ENCODE results near the gene PLCD1. TPM values are rescaled to one million over a fixed set of nuclear protein-coding genes. Genes with fewer than 3 reads are reported as not detected.
A peak's percentile ranks its signal among the peaks of the same experiment; 100 is the strongest.

Gene PLCD1
- polyA plus RNA-seq, 1 of the 3 experiments (the other 2 are of a cell fraction): 20.2 TPM

DNA sequence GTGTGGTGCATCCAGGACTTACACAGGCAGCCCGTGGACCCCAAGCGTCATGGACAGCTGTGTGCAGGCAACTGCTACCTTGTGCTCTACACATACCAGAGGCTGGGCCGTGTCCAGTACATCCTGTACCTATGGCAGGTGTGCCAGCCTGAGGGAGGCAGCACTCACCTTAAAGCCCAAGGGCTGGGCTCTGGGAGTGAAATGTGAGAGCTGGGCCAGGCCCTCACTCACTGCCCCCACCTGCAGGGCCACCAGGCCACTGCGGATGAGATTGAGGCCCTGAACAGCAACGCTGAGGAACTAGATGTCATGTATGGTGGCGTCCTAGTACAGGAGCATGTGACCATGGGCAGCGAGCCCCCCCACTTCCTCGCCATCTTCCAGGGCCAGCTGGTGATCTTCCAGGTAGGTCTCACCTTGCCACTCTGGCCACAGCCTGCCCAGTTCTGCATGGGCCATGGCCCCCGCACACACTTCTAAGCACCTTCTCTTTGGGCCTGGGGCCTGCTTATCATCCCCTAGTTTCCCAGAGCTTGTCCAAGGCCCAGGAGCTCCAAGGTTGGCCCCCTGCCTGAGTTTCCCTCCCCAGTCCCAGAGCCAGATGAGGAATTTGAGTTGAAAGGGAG lies 27.9 kb downstream of the PLCD1 start:
- POLR2A ChIA-PET: no interaction called here
- Histone ChIP-seq H3K9me3 (no peaks in the 10 kb centered on the region), H3K4me2 (no peak overlapping the region), H3K27me3 (ENCODE audit: insufficient read depth) (no peaks in the 10 kb centered on the region), H2AFZ (ENCODE audit: low read depth) (no peak overlapping the region), H3K4me1 (ENCODE audit: control insufficient read depth in 1 of 2, insufficient read depth in 2 of 2, low read depth in 1 of 2, low read length in 1 of 2) (peaks cover 5 to 11% of the 10 kb centered on the region in 2 experiments; a peak in 2 of 4 replicates), H3K9me2 (no peaks in the 10 kb centered on the region), H3K4me3 (ENCODE audit: low read depth in 2 of 2, low read length in 1 of 2) (no peak overlapping the region), H3K79me2 (ENCODE audit: insufficient read depth) (no peaks in the 10 kb centered on the region), H3K27ac (ENCODE audit: low read depth in 2 of 2, low read length in 1 of 2) (no peak overlapping the region), H3F3A (replicated peaks; ENCODE audit: insufficient read depth) (no peaks in the 10 kb centered on the region), H3K36me3 (replicated peaks in 1 of 2; ENCODE audit: control insufficient read depth in 1 of 2, insufficient read depth in 2 of 2, low read length in 1 of 2) (peaks cover 0 to 11% of the 10 kb centered on the region in 2 experiments), H3K9ac (no peak overlapping the region), H4K20me1 (ENCODE audit: insufficient read depth) (no peaks in the 10 kb centered on the region)
- CTCF ChIA-PET: interaction anchor here (0.9 to 5.4 kb wide), 8 partner anchors 18 to 478 kb away, joined by 3 to 77 read pairs (median 5); no protein-coding TSS in a partner anchor
- 100% methylated on average over 3 of the region's 9 CpGs for WGBS (ENCODE audit: low lambda C conversion rate)
- no peak for DNase-seq
- TF ChIP-seq, protein P1, sequence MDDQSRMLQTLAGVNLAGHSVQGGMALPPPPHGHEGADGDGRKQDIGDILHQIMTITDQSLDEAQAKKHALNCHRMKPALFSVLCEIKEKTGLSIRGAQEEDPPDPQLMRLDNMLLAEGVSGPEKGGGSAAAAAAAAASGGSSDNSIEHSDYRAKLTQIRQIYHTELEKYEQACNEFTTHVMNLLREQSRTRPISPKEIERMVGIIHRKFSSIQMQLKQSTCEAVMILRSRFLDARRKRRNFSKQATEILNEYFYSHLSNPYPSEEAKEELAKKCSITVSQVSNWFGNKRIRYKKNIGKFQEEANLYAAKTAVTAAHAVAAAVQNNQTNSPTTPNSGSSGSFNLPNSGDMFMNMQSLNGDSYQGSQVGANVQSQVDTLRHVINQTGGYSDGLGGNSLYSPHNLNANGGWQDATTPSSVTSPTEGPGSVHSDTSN (IDR thresholded peaks at IDR 0.05): no peak
- TF ChIP-seq, protein P2, sequence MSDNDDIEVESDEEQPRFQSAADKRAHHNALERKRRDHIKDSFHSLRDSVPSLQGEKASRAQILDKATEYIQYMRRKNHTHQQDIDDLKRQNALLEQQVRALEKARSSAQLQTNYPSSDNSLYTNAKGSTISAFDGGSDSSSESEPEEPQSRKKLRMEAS (IDR thresholded peaks at IDR 0.05; ENCODE audit: low read depth): no peak
- TF ChIP-seq, protein P3, sequence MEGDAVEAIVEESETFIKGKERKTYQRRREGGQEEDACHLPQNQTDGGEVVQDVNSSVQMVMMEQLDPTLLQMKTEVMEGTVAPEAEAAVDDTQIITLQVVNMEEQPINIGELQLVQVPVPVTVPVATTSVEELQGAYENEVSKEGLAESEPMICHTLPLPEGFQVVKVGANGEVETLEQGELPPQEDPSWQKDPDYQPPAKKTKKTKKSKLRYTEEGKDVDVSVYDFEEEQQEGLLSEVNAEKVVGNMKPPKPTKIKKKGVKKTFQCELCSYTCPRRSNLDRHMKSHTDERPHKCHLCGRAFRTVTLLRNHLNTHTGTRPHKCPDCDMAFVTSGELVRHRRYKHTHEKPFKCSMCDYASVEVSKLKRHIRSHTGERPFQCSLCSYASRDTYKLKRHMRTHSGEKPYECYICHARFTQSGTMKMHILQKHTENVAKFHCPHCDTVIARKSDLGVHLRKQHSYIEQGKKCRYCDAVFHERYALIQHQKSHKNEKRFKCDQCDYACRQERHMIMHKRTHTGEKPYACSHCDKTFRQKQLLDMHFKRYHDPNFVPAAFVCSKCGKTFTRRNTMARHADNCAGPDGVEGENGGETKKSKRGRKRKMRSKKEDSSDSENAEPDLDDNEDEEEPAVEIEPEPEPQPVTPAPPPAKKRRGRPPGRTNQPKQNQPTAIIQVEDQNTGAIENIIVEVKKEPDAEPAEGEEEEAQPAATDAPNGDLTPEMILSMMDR (IDR thresholded peaks at IDR 0.05): peak; percentile 22
- no peak for TF ChIP-seq FOXJ3 (CRISPR knock-in tag; IDR thresholded peaks at IDR 0.05)
- TF ChIP-seq RAD21 (IDR thresholded peaks at IDR 0.05; ENCODE audit: low read length): peak; percentile 10; the same call in 1 of the 2 replicates

DNA sequence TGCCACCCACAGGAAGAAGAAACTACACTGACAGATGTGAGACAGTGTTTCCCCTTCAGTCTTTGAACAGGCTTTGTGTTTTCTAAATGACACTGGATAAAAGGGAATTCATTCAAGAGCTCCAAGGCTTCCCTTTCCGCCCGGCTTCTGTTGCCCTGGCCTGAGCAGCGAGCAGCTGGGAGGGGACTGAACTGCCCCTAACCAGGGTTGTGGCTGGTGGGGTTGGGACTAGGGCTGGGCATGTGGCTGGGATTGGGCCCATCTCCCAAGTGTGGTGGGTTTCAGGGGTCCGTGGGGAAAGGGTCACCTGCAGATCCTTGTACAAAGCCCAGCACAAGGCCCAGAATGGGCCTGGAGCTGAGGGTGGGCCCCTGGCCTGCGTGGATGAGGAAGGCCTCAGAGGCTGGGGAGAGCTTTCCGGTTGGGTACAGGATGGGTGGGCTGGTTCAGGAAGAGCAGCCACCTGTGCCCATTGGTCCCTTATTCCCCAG lies 28.4 kb downstream of the PLCD1 start:
- ChIA-PET POLR2A (no interaction called here), CTCF (interaction anchor here (0.9 to 5.4 kb wide), 7 partner anchors 19 to 478 kb away, joined by 3 to 77 read pairs (median 5); no protein-coding TSS in a partner anchor)
- peaks cover 0 to 6% of the 10 kb centered on the region in 2 experiments for H3K36me3 ChIP-seq (replicated peaks in 1 of 2; ENCODE audit: control insufficient read depth in 1 of 2, insufficient read depth in 2 of 2, low read length in 1 of 2)

More for the DNA sequence above, 28.4 kb downstream of the PLCD1 start:
- H3K4me2 ChIP-seq: no peak overlapping the region
- H3F3A ChIP-seq (replicated peaks; ENCODE audit: insufficient read depth): no peaks in the 10 kb centered on the region
- no peak overlapping the region for H2AFZ ChIP-seq (ENCODE audit: low read depth)
- TF ChIP-seq, protein P4, sequence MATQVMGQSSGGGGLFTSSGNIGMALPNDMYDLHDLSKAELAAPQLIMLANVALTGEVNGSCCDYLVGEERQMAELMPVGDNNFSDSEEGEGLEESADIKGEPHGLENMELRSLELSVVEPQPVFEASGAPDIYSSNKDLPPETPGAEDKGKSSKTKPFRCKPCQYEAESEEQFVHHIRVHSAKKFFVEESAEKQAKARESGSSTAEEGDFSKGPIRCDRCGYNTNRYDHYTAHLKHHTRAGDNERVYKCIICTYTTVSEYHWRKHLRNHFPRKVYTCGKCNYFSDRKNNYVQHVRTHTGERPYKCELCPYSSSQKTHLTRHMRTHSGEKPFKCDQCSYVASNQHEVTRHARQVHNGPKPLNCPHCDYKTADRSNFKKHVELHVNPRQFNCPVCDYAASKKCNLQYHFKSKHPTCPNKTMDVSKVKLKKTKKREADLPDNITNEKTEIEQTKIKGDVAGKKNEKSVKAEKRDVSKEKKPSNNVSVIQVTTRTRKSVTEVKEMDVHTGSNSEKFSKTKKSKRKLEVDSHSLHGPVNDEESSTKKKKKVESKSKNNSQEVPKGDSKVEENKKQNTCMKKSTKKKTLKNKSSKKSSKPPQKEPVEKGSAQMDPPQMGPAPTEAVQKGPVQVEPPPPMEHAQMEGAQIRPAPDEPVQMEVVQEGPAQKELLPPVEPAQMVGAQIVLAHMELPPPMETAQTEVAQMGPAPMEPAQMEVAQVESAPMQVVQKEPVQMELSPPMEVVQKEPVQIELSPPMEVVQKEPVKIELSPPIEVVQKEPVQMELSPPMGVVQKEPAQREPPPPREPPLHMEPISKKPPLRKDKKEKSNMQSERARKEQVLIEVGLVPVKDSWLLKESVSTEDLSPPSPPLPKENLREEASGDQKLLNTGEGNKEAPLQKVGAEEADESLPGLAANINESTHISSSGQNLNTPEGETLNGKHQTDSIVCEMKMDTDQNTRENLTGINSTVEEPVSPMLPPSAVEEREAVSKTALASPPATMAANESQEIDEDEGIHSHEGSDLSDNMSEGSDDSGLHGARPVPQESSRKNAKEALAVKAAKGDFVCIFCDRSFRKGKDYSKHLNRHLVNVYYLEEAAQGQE (IDR thresholded peaks at IDR 0.05; ENCODE audit: low read depth, low read length): no peak
- no peak for TF ChIP-seq GABPA (IDR thresholded peaks at IDR 0.05; ENCODE audit: low read depth)
- TF ChIP-seq RFX5 (IDR thresholded peaks at IDR 0.05; ENCODE audit: low read length): no peak
- TF ChIP-seq MEF2A (IDR thresholded peaks at IDR 0.05; ENCODE audit: borderline replicate concordance, low read depth): no peak
- no peak for TF ChIP-seq FOXJ3 (CRISPR knock-in tag; IDR thresholded peaks at IDR 0.05)
- TF ChIP-seq NFIC (IDR thresholded peaks at IDR 0.05; ENCODE audit: borderline replicate concordance): no peak
- TF ChIP-seq, protein P5, sequence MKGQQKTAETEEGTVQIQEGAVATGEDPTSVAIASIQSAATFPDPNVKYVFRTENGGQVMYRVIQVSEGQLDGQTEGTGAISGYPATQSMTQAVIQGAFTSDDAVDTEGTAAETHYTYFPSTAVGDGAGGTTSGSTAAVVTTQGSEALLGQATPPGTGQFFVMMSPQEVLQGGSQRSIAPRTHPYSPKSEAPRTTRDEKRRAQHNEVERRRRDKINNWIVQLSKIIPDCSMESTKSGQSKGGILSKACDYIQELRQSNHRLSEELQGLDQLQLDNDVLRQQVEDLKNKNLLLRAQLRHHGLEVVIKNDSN (IDR thresholded peaks at IDR 0.05; ENCODE audit: borderline replicate concordance, low read depth): no peak
- TF ChIP-seq, protein P3 (IDR thresholded peaks at IDR 0.05): no peak
- no peak for TF ChIP-seq TAF1 (IDR thresholded peaks at IDR 0.05; ENCODE audit: borderline replicate concordance, low read depth, low read length)
- WGBS (ENCODE audit: low lambda C conversion rate): 90% methylated on average over 4 of the region's 6 CpGs
- no peaks in the 10 kb centered on the region for H3K9me3 ChIP-seq
- no peak overlapping the region for H3K27ac ChIP-seq (ENCODE audit: low read depth in 2 of 2, low read length in 1 of 2)
- H3K4me3 ChIP-seq (ENCODE audit: low read depth in 2 of 2, low read length in 1 of 2): no peak overlapping the region
- H4K20me1 ChIP-seq (ENCODE audit: insufficient read depth): no peaks in the 10 kb centered on the region
- DNase-seq: no peak
- no peak overlapping the region for H3K9ac ChIP-seq
- H3K4me1 ChIP-seq (ENCODE audit: control insufficient read depth in 1 of 2, insufficient read depth in 2 of 2, low read depth in 1 of 2, low read length in 1 of 2): peaks cover 5 to 11% of the 10 kb centered on the region in 2 experiments; a peak in 2 of 4 replicates
- H3K9me2 ChIP-seq: no peaks in the 10 kb centered on the region
- no peaks in the 10 kb centered on the region for H3K79me2 ChIP-seq (ENCODE audit: insufficient read depth)
- no peaks in the 10 kb centered on the region for H3K27me3 ChIP-seq (ENCODE audit: insufficient read depth)
